Mucosa of gallbladder (tissue), 1 donor: ENCODE measurements around the gene MEF2C. TPM values are rescaled to one million over a fixed set of nuclear protein-coding genes. Genes with fewer than 3 reads are reported as not detected.

Source experiments
- DNase-seq: peaks from one replicate; pipeline ENCODE4 v3.0.0-alpha.2; 2020; ENCODE audit warnings: low spot score
- total RNA-seq: library from RNA; stranded (reverse); gene quantifications from one replicate; pipeline ENCODE4 v1.2.1, GENCODE V29; 2021
- donor health status: DM: no; HTN: no; CAD: no.

Gene MEF2C
- total RNA-seq, 1 donor from 2014 or later: 56.9 TPM

GRCh38 chr5:88716101-88716500 lies 166.9 kb downstream of the MEF2C start:
- DNase-seq: no peak

DNA sequence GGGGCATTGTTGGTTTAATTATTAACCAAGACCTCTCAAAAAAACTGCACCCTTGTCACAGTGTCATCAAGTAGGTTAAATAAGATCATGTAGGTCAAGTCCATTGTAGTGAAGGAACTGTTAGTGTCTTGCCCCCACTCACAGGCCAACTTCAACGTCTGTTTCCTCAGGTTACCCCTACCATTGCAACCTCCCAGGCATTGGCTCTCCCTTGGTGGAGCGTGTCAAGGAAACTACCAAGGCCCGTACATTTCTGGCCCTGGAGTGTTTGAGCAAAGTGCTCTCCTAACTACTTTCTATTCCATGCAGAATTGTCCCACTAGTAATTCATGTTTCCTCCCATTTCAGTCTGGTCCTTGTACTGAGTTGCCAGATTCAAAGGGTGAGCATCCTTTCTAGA lies 167.5 kb downstream of the MEF2C start:
- no peak for DNase-seq

DNA sequence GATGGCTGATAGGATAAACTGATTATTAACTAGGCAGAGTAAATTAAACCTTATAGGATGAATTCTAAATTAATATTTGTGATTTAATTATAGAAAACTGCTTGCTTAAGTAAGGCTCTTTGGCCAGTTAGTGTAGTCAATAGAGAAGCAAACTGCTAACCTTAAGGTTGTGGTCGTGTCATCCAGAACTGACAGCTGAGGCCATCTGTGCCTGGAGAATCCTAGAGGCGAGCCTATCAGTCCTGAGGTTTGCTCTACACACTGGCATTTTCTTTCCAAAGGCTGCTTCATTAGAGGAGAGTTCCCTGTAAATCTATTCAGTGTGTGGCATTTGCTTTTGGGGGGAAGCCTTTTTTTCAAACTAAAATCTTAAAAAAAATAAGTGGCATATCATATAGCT lies 169.2 kb downstream of the MEF2C start:
- DNase-seq: no peak

- no peak for DNase-seq
These were observed 174.1 kb downstream of the MEF2C start for GRCh38 chr5:88708682-88709398.

GRCh38 chr5:88708021-88708420 lies 175.0 kb downstream of the MEF2C start:
- no peak for DNase-seq

- DNase-seq: no peak
These were observed 175.6 kb downstream of the MEF2C start for GRCh38 chr5:88707216-88707965.

GRCh38 chr5:88702332-88702731 lies 180.7 kb downstream of the MEF2C start:
- no peak for DNase-seq

- no peak for DNase-seq
These were observed 182.9 kb downstream of the MEF2C start for GRCh38 chr5:88700121-88700520.

DNA sequence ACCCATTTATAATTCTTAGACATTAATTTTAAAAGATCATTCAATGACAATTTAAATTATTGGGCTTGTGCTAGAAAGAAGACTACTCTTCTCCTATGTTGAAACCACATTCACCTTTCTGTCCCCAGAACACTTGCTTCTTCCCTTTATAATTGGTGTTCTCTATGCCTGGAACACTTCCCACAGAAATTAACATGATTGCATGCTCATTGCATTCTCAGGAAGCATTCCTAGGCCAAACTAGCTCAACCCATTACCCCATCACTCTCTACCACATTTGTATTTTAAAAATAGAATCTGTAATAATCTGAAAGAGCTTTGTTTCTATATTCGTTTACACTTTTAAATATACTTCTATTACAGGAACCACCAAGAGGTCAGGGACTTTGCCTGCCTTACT lies 184.7 kb downstream of the MEF2C start:
- no peak for DNase-seq

DNA sequence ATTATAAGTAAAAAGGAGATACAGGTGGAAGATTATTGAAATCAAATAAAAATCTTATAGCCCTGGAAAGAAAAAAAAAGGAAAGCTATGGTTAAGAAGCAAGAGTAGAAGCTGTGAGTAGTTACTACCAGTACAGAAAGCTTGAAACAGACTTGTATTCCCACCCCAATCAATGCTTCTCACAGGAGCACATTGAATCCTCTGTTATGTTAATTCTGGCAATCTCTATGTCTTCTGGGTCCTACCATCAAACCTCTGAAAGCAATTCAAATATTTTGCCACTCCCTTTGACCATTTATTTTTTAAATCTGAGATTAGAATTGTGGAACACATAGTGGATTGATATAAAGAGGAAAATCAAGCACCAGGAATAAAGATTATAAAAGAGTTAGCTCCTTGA lies 186.5 kb downstream of the MEF2C start:
- no peak for DNase-seq

GRCh38 chr5:88695931-88696330 lies 187.1 kb downstream of the MEF2C start:
- DNase-seq: no peak

- no peak for DNase-seq
These were observed 187.8 kb downstream of the MEF2C start for GRCh38 chr5:88695232-88695631.

- DNase-seq: no peak
These were observed 188.8 kb downstream of the MEF2C start for GRCh38 chr5:88694023-88694679.

DNA sequence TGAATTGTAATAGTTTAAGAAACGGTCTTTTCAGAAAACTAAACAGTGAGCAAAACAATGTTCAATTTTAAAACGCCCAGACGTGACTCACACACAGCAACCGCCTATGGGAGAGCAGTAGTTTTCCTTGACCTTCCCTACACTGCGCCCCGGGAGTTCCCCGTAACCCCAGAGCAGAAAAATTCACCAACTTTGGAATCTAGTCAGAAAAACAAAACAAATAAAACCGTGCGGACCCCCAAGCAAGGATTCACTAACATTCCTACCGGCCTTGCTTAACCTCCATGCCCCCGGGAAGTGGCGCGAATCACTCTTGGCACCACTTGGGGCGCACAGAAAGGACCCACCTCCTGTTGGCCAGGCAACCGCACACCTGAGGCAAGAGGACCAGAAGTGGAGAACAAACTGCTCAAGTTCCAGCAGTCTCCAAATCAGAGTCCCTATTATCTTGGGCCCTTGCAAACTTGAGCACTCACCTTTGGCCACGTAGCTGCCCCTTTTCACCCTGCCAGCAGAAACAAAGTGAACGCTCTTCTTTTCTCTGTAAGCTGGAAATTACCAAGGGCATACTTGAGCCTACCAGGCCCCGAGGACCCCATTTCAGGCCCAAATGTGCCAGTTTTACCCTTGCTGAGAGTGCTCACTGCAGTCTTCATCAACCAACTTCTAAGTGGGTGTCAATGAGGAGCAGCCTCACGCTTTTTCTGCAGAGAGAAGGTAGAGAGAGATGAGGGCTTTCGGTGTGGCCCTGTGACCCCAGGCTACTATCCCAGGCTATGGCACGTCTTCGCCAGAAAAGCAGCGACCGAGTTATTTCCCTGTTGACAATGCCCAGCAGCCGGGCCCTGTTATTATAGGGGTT lies 189.7 kb downstream of the MEF2C start:
- DNase-seq: no peak

DNA sequence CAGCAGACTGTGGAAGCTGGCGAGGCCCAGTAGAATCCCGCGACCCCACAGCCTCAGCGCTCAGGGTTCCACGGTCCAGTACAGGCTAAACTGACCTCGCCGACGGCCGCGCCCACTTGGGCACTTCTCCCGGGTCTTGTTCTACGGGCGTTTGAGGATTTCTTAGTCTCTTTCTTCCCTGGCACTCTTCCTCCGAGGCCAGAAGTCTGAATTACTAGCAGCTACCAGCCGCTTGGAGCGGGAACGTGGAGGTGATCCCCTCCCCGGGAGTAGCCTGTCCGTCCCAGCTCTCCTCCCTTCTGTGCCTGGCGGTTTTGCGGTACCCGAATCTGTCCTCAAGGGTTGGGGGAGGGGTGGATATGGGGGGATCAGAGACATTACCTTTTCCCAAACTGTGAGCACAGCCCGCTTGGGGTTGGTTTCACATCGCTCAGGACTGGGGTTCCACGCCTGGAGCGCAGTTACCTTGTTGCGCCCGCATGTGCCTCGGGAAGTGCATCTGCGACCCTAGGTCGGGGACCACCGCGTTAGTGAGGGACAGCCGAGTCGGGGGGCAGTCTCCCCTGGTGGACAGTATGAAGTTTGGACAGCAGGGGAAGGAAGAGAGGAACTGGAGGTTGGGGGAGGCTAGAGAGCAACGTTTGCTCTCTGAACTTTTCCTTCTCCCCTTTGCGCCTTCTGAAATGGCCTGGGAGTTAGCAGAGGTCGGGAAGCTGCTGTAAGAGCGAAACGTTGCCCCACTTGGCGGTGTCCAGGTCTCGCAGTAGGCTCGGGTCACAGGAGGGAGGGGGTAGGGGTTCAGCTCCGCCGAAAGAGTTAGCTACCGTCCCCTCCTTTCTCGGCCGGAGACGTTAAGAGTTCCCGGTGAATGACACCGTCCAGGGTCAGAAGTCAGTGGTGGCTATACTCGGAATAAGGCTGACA lies 190.8 kb downstream of the MEF2C start:
- DNase-seq: no peak

- DNase-seq: no peak
These were observed 191.8 kb downstream of the MEF2C start for GRCh38 chr5:88691230-88691582.

DNA sequence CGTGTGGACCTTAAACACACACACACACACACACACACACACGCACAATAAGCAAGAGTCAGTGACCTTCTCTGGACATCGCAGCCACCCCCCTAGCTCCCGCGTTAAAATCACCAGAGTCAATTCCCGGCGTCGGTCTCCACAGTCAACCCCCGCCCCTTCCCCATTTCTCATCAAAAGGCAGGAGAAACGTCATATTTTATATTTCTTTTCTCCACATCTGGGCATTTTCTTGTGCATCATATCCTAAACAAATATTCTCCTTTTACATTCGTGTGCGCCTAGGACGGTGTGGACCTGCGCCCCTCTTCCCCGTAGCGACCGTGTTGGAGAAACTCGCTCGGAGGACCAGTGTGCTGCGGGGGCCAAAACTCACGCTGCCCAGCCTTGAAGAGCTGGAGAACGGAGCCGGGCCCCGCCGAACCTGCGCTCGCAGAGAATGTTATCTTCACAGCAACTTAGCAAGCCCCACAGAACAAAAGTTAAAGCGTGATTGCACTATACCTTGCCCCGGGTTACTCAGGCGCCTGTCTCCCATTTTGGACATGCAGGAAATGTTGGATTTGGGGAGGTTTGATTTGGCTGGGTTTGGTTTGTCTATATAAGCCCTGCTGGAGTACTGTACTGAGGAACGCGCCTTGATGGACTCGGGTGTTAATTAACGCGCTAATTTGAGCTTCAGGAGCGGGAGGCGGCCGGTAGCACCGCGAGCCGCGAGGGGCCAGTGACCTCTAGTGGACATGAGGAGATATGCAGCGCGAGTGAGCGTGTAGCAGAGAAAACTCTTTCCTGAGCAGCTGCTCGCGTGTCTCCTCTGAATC lies 192.4 kb downstream of the MEF2C start:
- DNase-seq: peak; percentile 71

DNA sequence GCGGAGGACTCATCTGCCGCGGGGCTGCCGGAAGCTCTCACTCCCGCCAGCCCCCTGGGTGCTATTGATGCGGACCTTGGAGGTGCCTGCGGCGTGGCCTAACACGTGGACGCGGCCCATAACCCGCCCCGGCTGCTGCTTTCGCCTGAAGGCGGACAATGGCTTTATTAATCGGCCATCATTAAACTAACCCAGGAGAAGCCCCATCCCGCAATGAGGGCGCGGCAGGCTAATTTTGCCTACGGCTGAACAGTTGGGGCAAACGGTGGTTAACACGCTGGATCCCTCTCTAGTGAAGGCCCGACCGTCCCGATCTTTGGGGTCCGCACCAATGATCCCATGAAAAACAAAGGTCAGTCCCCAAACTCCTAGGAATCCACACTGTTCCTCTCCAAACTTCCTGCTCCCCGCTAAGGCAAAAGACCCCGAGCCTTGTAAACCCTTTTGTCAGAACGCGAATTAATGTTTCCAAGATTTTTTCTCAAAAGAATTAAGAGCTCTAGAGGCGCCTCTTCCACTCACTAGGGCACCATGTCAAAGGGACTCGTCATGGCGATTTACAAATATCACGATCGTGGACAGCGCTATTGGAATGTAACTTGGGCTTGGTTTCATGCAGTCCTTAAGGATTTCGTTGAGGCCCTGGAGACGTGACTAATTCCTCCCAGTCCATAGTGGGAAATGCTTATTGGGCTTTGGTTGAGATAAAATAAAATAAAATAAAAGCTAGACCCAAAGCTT lies 193.1 kb downstream of the MEF2C start:
- DNase-seq: no peak

DNA sequence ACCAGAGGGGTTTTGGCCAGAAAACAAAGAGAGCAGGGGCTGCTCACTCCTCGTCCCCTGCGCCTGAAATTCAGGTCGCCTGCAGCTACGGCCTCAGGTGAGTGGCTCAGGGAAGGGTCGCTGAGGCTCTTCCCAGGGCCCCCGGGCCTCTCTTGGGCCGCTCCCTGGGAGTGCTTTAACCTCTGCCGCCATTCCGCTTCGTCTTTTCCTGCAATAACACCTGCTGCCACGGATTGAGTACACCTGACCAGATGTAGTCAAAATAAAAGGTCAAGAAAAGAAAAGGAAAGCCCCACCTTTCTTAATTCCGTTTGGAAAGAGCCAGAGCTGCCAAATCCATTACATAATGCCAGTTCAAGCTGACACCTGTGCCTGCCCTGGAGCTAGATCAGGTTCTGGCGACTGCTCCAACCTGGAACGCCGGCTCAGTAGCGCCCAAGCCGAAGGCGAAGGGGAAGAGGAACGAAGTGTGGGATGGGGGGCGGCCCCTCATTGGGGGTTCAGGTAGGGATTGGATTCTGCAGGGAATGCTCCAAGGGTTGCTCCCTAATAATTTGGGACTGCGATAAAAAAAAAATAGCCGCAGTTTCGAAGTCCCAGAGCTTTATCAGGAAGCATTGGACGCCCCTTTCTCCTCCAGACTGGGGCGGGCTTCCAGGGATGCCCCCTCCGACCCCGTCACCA lies 193.9 kb downstream of the MEF2C start:
- no peak for DNase-seq
